Gastroesophageal sphincter (tissue), 4 donors: ENCODE measurements around the gene LACC1. TPM values are rescaled to one million over a fixed set of nuclear protein-coding genes. Genes with fewer than 3 reads are reported as not detected.

Experiments used
- ATAC-seq: fragments of 150-250 bp; one replicate; pipeline ENCODE4 v1.9.1; 2016; ENCODE audit warnings: mild to moderate bottlenecking, moderate library complexity
- H3K27ac ChIP-seq, 4 donors: fragments of 200-600 bp; sonication (generic) in 3 of 4; 1 replicate in 3 of 4; 2 replicates in 1 of 4; pipeline ENCODE4 v1.5.1; 2016 to 2019
- H3K27me3 ChIP-seq: fragments of 200-600 bp; sonication (generic); one replicate; pipeline ENCODE4 v1.5.1; 2019
- H3K36me3 ChIP-seq, 2 donors: fragments of 200-600 bp; sonication (generic); one replicate each; pipeline ENCODE4 v1.5.1; 2019; ENCODE audit warnings: control low read depth in 1 of 2
- H3K4me1 ChIP-seq, 3 donors: fragments of 200-600 bp; sonication (generic); 1 replicate in 2 of 3; 2 replicates in 1 of 3; pipeline ENCODE4 v1.5.1; 2016 to 2019; ENCODE audit warnings: control low read depth in 2 of 3
- H3K4me3 ChIP-seq, 2 donors: fragments of 200-600 bp; sonication (generic); one replicate each; pipeline ENCODE4 v1.5.1; 2019; ENCODE audit warnings: mild to moderate bottlenecking in 1 of 2, moderate library complexity in 1 of 2
- H3K9me3 ChIP-seq, 3 donors: fragments of 200-600 bp; sonication (generic); one replicate each; pipeline ENCODE4 v1.5.1; 2017 to 2019; ENCODE audit warnings: control low read depth in 2 of 3
- CTCF ChIP-seq, 4 experiments: fragments of 200-600 bp in 2 of 4; fragments of 450-650 bp in 2 of 4; sonication (generic) in 1 of 4; IDR thresholded peaks; one replicate each; pipeline ENCODE4 v1.5.1; 2017 to 2019; ENCODE audit warnings: antibody characterized with exemption in 4 of 4, mild to moderate bottlenecking in 2 of 4, moderate library complexity in 2 of 4
- EP300 ChIP-seq: sonication (generic); formaldehyde crosslinking; IDR thresholded peaks from one replicate; pipeline ENCODE4 v1.6.1; 2017; ENCODE audit warnings: antibody characterized with exemption, mild to moderate bottlenecking
- POLR2A ChIP-seq, 2 donors: fragments of 450-650 bp; IDR thresholded peaks; one replicate each; pipeline ENCODE4 v1.6.1; 2017; ENCODE audit warnings: antibody characterized with exemption in 2 of 2, mild to moderate bottlenecking in 2 of 2, moderate library complexity in 1 of 2
- POLR2AphosphoS5 ChIP-seq: sonication (generic); formaldehyde crosslinking; IDR thresholded peaks from one replicate; pipeline ENCODE4 v1.6.1; 2017; ENCODE audit warnings: antibody characterized with exemption
- WGBS, 2 donors: methylation state at CpG; one replicate each; pipeline ENCODE4 v1.1.5; 2018; ENCODE audit warnings: low coverage in 1 of 2; 5-methylcytosine and 5-hydroxymethylcytosine counted together
- total RNA-seq, 4 donors: library from RNA; depleted of rRNA; stranded (reverse); fragments of >200 nt; gene quantifications; one replicate each; pipeline ENCODE4 v1.1.0, GENCODE V29; 2016

LACC1 gene
- total RNA-seq, 4 donors from 2014 or later = 3.8 to 12.3 (median 6.6) TPM

DNA sequence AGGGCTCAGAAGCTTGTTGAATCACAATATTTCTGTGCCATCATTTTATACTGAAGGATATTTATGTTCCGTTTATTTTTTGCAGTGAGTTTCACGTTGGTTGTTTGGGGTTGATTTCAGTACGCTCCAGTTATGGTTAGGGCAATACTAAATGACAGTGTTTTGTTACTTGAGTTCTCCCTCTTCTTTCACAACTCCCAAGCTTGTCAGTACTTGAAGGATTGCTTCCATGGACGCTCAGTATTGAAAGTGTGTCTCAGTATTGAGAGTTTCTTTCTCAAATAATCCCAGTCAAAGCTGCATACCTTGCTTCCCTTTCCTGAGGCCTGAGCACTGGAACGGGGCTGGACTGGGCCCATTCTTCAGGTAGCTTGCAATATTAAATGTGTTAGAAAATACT lies 38.9 kb downstream of the LACC1 start:
- no peaks in the 10 kb centered on the region for H3K9me3 ChIP-seq
- H3K27me3 ChIP-seq = no peaks in the 10 kb centered on the region
- 56 to 74% methylated on average over 4 of the region's 5 CpGs for WGBS, 2 donors
- no peaks in the 10 kb centered on the region for H3K36me3 ChIP-seq
- no peaks in the 10 kb centered on the region for H3K4me1 ChIP-seq
- no peak overlapping the region for H3K4me3 ChIP-seq
- no peak for TF ChIP-seq POLR2AphosphoS5
- no peak for TF ChIP-seq EP300
- TF ChIP-seq CTCF (IDR thresholded peaks at IDR 0.05) = no peak
- TF ChIP-seq POLR2A (IDR thresholded peaks at IDR 0.05) = no peak
- no peak overlapping the region for H3K27ac ChIP-seq
- ATAC-seq = no peak

GRCh38 chr13:43920965-43921674 lies 41.4 kb downstream of the LACC1 start:
- 92 to 100% methylated on average over 1 of the region's 1 CpG for WGBS, 2 donors
- no peak overlapping the region for H3K27ac ChIP-seq
- no peak for TF ChIP-seq POLR2AphosphoS5
- TF ChIP-seq EP300 = no peak
- TF ChIP-seq POLR2A (IDR thresholded peaks at IDR 0.05) = no peak
- H3K27me3 ChIP-seq = no peaks in the 10 kb centered on the region
- H3K9me3 ChIP-seq = no peaks in the 10 kb centered on the region
- no peaks in the 10 kb centered on the region for H3K4me1 ChIP-seq
- H3K36me3 ChIP-seq = no peaks in the 10 kb centered on the region
- no peak overlapping the region for H3K4me3 ChIP-seq
- ATAC-seq = no peak

GRCh38 chr13:43924549-43925245 lies 45.0 kb downstream of the LACC1 start:
- TF ChIP-seq POLR2AphosphoS5 = no peak
- no peak for TF ChIP-seq EP300
- no peak for TF ChIP-seq POLR2A (IDR thresholded peaks at IDR 0.05)
- TF ChIP-seq CTCF (IDR thresholded peaks at IDR 0.05) = no peak
- H3K36me3 ChIP-seq = no peaks in the 10 kb centered on the region
- 82 to 93% methylated on average over 2 to 5 of the region's 5 CpGs for WGBS, 2 donors
- no peak for ATAC-seq
- no peaks in the 10 kb centered on the region for H3K9me3 ChIP-seq
- H3K27ac ChIP-seq = no peak overlapping the region
- H3K4me3 ChIP-seq = no peak overlapping the region
- H3K4me1 ChIP-seq = no peaks in the 10 kb centered on the region
- no peaks in the 10 kb centered on the region for H3K27me3 ChIP-seq

DNA sequence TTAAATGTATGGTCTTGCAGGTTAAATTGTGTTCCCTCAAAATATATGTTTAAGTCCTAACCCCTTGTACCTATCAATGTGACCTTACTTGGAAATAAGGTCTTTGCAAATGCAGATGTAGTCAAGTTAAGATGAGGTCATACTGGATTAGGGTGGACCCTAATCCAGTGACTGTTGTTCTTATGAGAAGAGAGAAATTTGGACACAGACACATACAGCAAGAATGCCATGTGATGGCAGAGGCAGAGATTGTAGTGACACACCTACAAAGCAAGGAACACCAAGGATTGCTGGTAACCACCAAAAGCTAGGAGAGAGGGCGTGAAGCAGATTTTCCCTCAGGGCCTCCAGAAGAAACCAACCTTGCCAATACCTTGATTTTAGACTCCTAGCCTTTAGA lies 50.2 kb downstream of the LACC1 start:
- H3K4me3 ChIP-seq = no peak overlapping the region
- H3K27me3 ChIP-seq = no peaks in the 10 kb centered on the region
- H3K9me3 ChIP-seq = no peaks in the 10 kb centered on the region
- no peaks in the 10 kb centered on the region for H3K36me3 ChIP-seq
- TF ChIP-seq POLR2A (IDR thresholded peaks at IDR 0.05) = no peak
- no peak for TF ChIP-seq POLR2AphosphoS5
- no peak for TF ChIP-seq CTCF (IDR thresholded peaks at IDR 0.05)
- no peak for TF ChIP-seq EP300
- no peaks in the 10 kb centered on the region for H3K4me1 ChIP-seq
- 100% methylated on average over 1 of the region's 1 CpG for WGBS, 2 donors
- no peak overlapping the region for H3K27ac ChIP-seq
- no peak for ATAC-seq

DNA sequence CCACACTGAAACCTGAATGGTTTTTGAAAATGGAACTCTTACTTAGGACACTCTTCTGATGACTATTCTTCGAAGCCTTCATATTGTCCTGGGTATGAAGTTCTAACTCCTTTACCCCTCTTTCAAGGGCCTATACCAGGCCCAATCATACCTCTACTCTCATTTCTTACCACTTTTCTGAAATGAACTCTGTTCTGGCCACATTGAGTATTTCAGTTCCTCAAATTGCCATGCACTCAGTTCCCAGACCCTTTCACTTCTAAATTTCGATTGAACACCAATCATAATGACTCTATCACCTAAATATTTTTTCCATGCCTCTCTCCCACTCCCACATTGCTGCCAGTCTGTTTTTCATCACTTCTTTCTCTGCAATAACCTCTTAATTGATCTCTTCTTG lies 53.7 kb downstream of the LACC1 start:
- H3K9me3 ChIP-seq = no peaks in the 10 kb centered on the region
- no peaks in the 10 kb centered on the region for H3K36me3 ChIP-seq
- H3K4me1 ChIP-seq = peaks cover 6 to 29% (median 14%) of the 10 kb centered on the region in 3 donors
- no peak for TF ChIP-seq CTCF (IDR thresholded peaks at IDR 0.05)
- TF ChIP-seq POLR2A (IDR thresholded peaks at IDR 0.05) = no peak
- no peak for TF ChIP-seq POLR2AphosphoS5
- TF ChIP-seq EP300 = no peak
- no peak for ATAC-seq
- H3K27ac ChIP-seq = no peak overlapping the region
- no peak overlapping the region for H3K4me3 ChIP-seq
- WGBS, 2 donors = 70 to 95% methylated on average over 2 of the region's 2 CpGs
- H3K27me3 ChIP-seq = no peaks in the 10 kb centered on the region
